OCI-LY7 (cell line): ENCODE measurements around the gene SYTL3.

Experiments
- EZH2phosphoT487 ChIP-seq: fragments of 200-600 bp; sonication (generic); IDR thresholded peaks from 2 replicates; pipeline ENCODE4 v1.6.1; 2018; ENCODE audit warnings: low read depth, borderline replicate concordance, mild to moderate bottlenecking, mixed run types, antibody characterized with exemption, low read length, moderate library complexity, mixed read lengths
- TF ChIP-seq, protein P1 (sequence below): fragments of 200-600 bp; sonication (generic); conservative IDR thresholded peaks from 2 replicates; pipeline ENCODE4 v1.5.1; 2014; ENCODE audit warnings: mild to moderate bottlenecking, antibody characterized with exemption, low read length, moderate library complexity, mixed read lengths

DNA sequence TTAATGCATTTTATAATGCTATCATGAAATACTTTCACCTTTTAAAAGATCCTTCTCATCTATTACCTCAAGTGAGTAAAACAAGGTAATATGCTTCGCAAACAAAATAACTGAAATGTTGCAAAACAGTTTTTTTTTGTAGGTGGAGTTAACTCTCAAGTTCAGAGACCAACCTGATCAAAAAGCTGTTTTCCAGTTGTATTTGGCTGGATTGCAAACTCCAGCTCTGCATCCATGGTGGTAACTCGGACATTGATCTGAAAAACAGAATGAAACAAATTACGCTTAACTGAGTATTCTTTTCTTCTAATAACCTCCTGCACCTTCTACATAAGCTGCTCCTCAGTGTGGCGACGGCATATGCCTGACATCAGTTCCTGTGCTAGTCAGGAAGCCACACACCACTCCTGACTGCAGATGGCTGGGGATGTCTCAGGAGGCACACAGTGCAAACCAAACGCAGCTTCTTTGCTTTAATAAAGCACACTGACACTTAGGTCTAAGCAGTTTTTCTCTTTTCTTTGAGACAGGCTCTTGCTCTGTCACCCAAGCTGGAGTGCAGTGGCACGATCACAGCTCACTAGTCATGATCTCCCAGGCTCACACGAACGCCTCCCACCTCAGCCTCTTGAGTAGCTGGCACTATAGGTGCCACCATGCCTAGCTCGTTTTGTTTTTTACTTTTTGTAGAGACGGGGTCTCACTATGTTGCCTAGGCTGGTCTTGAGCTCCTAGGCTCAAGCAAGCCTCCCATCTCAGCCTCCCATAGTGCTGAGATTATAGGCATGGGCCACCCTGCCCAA is 139.5 kb downstream of the SYTL3 start:
- TF ChIP-seq, protein P1, sequence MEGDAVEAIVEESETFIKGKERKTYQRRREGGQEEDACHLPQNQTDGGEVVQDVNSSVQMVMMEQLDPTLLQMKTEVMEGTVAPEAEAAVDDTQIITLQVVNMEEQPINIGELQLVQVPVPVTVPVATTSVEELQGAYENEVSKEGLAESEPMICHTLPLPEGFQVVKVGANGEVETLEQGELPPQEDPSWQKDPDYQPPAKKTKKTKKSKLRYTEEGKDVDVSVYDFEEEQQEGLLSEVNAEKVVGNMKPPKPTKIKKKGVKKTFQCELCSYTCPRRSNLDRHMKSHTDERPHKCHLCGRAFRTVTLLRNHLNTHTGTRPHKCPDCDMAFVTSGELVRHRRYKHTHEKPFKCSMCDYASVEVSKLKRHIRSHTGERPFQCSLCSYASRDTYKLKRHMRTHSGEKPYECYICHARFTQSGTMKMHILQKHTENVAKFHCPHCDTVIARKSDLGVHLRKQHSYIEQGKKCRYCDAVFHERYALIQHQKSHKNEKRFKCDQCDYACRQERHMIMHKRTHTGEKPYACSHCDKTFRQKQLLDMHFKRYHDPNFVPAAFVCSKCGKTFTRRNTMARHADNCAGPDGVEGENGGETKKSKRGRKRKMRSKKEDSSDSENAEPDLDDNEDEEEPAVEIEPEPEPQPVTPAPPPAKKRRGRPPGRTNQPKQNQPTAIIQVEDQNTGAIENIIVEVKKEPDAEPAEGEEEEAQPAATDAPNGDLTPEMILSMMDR, result no peak
- no peak for TF ChIP-seq EZH2phosphoT487
